Right renal pelvis (tissue), 4 donors: ENCODE data around the gene SNRNP27. TPM values are rescaled to one million over a fixed set of nuclear protein-coding genes. Genes with fewer than 3 reads are reported as not detected.
A peak's percentile ranks its signal among the peaks of the same experiment; 100 is the strongest.
"Not testable (repeated sequence)": the region's sequence is repeated elsewhere in the genome, so short reads cannot be mapped to it uniquely, and the experiment has no call there.

Source experiments
- DNase-seq, 4 donors: peaks; one replicate each; pipeline ENCODE4 v3.0.0-alpha.2; 2013; ENCODE audit warnings: low read depth in 4 of 4, low spot score in 3 of 4, missing footprints in 1 of 4
- polyA plus RNA-seq, 4 donors: library from polyadenylated mRNA; unstranded; fragments of 120-200 nt; gene quantifications; one replicate each; pipeline ENCODE4 v1.2.1, GENCODE V29; 2013; ENCODE audit not compliant: insufficient read length in 4 of 4

The SNRNP27 gene
- polyA plus RNA-seq: 10 to 100 TPM; 70.7 to 84.7 (median 78.4) TPM

- DNase-seq: peak; percentile 69 to 75 (median 71)
Measured at GRCh38 chr2:69893684-69894551, at the start of gene SNRNP27. TSS of gene SNRNP27 (plus strand) at chr2:69893956. CDS start at chr2:69893985, 29 bp downstream.

- DNase-seq: no peak
Measured at GRCh38 chr2:69843993-69844392, 49.8 kb upstream of the SNRNP27 start.

- DNase-seq: no peak
Measured at GRCh38 chr2:69844560-69844959, 49.2 kb upstream of the SNRNP27 start.

- DNase-seq: no peak
Measured at GRCh38 chr2:69846182-69847067, 47.3 kb upstream of the SNRNP27 start.

GRCh38 chr2:69847068-69847828 lies 46.5 kb upstream of the SNRNP27 start:
- DNase-seq: no peak

- no peak for DNase-seq
Measured at GRCh38 chr2:69848186-69848790, 45.5 kb upstream of the SNRNP27 start.

- DNase-seq: no peak
Measured at GRCh38 chr2:69858261-69858660, 35.5 kb upstream of the SNRNP27 start.

- no peak for DNase-seq
Measured at GRCh38 chr2:69863298-69863697, 30.5 kb upstream of the SNRNP27 start.

GRCh38 chr2:69888451-69888850 lies 5.3 kb upstream of the SNRNP27 start:
- DNase-seq: no peak

- no peak for DNase-seq
Measured at GRCh38 chr2:69889302-69889701, 4.5 kb upstream of the SNRNP27 start.

- DNase-seq: no peak
Measured at GRCh38 chr2:69890881-69891280, 2.9 kb upstream of the SNRNP27 start.

GRCh38 chr2:69892838-69893424 lies 825 bp upstream of the SNRNP27 start:
- DNase-seq: not testable (repeated sequence)

- DNase-seq: not testable (repeated sequence)
Measured at GRCh38 chr2:69894737-69895136, 981 bp downstream of the SNRNP27 start.

GRCh38 chr2:69902213-69902922 lies 8.6 kb downstream of the SNRNP27 start:
- no peak for DNase-seq

GRCh38 chr2:69907216-69907615 lies 13.5 kb downstream of the SNRNP27 start:
- no peak for DNase-seq

GRCh38 chr2:69911985-69912563 lies 18.3 kb downstream of the SNRNP27 start:
- DNase-seq: peak in 3 of 4 donors; percentile 39 to 55 (median 52)

- peak in 3 of 4 donors; percentile 99 to 100 (median 100) for DNase-seq
Measured at GRCh38 chr2:69914164-69914949, 20.6 kb downstream of the SNRNP27 start.
